ENCODE results near the gene TNFRSF8.
A peak's percentile ranks its signal among the peaks of the same experiment; 100 is the strongest.

The TNFRSF8 gene

DNA sequence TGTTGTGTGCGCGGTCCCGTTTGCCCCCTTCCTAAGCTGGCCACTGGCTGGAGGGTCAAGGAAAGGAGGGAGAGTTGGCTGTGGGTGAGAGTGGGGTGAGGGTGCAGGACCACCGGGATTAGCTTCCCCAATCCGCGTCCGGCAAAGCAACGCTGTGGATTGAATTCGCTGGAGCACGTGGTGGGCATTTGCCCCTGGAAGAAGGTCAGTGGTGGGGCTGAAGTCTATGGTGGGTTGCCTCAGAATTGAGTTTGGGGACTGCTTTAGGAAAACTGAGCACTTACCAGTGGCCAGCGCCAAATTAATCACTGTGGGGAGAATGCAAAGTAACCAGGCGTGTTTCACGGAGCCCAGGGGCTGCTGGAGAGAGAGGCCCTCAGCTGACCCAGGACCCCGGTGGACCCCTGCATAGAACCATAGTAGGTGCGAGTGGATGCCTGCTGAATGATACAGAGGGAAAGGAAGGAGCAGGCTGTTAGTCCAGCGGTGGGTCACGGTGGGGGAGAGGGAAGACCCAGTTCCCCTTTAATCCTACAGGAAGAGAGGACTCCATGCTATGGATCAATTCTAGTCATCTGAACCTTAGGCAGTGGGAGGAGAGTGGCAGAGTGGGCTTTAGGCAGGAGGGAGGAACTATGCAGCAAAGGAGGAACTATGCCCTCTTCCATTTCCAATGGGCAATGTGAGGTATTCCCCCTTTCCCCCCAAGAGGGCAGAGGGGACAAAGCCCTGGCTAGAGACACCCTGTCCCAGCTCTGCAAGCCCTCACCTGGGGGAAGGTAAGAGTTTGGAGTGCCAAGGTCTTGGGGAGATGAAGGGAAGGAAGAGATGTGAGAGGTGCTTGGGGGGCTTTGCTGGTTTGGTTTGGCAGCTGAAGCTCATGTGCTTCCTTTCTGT is 1.2 kb downstream of the TNFRSF8 start:
- DNase-seq: no peak

DNA sequence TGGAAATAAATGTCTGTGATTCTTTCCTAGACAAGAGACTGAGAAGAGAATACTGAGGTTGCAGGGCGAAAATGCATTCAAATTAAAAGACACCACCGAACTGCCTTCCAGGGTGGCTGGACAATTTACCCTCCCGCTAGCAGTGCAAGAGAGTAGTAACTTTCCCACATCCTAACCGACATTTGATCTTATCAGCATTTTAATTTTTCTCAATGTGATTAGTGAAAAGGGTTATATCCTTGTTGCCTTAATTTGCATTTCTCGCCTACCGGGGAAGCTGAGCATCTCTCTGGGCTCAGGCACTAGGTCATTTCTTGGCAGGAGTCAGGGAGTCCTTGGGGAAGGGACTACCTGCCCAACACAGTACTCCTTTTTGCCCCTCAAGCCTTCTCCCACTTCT is 2.8 kb downstream of the TNFRSF8 start:
- DNase-seq: peak; percentile 33

DNA sequence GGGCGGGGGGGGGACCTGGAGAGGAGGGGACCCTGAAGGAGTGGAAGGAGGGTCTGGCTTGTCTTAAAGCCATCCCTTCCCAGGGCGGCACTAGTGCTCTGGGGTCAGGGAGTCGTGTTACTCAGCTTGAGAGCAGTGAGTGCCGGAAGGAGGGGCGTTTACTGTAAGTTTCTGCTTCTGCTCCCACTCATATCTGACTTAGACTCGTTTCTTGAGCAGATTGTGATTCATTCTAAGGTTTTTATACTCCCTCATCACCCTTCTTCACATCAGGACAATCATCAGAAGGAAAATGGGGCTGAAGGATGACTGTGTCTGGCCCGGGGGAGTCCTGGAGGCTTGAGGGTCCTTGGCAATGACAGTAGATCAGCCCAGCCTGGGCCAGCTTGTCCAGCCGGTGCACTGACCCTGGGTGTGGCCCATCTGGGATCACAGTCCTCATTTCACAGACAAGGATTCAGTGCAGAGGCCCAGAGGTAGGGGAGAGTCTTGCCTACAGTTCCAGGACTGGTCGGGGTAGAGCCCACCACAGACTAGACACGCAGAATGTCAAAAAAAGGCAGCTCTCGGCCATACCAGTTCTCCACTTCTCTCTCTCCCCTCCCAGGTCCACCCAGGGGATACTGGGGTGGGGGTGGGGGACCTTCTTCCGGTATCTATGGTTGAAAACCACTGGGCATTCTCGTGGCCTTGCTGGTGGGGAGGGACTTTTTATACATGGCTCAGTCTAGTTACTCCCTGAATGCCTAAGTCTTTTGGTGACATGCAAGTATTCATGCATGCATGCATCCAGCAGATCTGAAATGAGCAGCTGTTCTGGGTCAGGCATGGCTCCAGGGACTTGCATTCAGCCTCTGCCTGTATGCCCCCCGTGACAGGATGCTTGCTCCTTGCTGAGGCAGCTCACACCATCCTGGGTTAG is 5.1 kb downstream of the TNFRSF8 start:
- DNase-seq: peak; percentile 11

DNA sequence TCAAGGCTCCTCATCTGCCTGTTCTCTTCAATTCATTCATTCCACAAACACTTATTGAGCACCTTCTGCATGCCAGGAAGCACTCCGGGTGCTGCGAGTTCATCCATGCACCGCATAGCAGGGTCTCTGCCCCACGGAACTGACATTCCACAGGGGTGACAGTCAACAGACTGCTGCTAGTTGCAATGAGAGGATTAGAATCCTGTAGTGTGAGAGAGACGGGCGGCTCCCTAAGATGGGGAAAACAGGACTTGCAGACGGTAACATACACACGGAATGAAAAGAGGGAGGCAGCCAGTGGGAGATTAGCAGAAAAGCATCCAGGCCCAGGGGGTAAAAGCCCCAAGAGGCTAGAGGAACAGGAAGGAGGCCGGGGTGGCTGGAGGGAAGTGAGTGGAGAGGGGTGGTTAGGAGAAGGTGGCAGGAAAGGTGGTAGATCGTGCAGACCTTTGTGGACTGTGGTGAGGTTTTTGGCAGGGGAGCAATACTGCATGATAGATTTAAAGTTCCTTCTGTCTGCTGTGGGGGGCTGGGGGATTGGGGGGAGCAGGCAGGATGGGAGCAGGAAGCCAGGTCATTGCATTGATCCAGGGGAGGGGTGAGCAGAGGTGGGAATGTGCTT is 6.6 kb downstream of the TNFRSF8 start:
- DNase-seq: no peak

DNA sequence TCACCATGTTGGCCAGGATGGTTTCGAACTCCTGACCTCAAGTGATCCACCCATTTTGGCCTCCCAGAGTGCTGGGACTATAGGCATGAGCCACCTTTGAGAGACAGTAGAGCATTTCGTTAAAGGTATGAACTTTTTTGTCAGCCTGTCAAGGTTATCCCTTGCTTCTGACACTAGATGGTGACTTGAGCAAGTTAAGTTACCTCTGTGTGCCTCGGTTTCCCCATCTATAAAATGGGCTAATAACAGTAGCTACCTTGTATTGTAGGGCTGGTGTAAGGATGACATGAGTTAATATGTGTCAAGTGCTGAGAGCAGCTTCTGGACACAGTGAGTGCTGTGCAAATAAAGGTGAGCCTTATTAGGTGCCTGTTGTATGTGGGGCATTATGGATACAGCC is 8.8 kb downstream of the TNFRSF8 start:
- DNase-seq: no peak

DNA sequence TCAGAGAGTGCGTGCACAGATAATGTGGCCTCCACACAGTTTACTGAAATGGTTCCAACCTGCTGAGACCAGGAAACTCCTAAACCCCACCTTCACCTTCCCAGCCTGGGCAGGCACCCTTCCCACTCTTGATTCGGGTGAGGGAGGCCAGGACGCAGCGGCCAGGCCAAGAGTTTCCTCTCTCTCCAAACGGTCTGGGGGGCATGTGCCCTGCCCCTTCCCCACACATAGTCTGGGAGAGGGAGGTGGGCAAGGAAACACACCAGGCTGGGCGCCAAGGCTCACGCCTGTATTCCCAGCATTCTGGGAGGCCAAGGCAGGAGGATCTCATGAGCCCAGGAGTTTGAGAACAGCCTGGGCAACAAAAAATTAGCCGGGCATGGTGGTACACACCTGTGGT is 9.6 kb downstream of the TNFRSF8 start:
- DNase-seq: no peak

DNA sequence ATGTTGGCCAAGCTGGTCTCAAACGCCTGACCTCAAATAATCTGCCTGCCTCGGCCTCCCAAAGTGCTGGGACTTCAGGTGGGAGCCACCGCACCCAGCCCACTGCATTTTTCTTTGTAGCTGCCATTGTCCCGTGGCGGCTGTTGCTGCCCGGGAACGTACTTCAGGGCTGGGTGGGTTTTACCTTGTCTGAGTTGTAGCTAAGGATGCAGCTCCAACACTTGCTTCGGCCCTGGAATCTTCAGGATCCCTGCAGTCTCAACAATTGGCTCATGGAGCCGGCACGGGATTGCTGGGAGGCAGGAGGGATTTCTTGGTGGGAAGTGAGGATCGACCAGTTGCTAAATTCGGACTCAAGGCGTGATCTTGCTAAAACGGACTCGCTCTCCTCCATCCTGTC is 10.7 kb downstream of the TNFRSF8 start:
- no peak for DNase-seq

DNA sequence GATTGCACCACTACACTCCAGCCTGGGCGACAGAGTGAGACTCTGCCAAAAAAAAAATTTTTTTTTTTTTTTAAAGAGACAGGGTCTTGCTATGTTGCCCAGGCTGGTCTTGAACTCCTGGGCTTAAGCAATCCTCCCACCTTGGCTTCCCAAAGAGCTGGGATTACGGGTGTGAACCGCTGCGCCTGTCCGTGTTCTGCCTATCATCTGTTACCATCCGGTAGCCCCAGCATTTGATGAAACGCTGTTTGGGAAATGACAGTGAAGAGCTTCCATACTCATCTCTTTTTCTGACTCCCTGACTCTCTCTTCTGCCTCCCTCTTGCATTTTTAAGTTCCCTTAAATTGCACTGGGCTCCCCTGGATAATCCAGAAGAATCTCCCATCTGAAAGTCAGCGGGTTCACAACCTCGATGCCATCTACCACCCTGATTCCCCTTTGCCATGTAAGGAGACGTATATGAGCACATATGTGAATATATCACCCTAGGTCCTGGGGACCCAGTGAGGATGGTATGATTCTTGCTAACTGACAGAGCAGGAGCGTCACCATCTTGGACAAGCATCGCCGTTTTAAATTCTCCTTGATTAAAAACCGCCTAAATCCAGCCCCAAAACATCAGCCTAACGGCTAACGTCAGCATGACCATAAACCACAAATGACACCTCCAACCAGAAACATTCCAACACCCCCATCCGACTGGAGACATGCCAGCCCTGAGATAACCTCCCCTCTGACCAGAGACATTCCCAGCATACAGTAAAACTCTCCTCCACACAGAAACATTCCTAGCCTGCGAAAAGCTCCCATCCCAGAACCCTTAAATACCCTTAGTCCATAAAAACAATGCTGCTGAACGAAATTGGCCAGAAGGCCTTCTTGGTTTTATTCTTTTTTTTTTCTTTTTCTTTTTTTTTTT is 12.4 kb downstream of the TNFRSF8 start:
- DNase-seq: no peak

GRCh38 chr1:12076425-12077005 is 13.4 kb downstream of the TNFRSF8 start:
- DNase-seq: no peak

DNA sequence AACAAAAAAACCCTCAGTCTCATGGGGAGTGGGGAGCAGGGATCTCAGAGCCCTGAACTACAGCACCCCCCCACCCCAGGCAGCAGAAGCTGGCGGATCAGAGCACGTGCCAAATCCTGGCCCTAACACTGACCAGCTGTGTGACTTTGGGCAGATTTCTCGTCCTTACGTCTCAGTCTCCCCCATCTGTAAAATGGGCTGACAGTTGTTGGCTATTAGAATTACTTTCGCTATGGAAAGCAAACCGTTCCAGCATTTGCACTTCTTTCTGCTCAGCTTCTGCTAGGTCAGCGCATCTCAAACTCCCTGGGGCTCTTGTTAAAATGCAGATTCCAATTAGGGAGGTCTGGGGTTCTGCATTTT is 15.5 kb downstream of the TNFRSF8 start:
- DNase-seq: no peak

DNA sequence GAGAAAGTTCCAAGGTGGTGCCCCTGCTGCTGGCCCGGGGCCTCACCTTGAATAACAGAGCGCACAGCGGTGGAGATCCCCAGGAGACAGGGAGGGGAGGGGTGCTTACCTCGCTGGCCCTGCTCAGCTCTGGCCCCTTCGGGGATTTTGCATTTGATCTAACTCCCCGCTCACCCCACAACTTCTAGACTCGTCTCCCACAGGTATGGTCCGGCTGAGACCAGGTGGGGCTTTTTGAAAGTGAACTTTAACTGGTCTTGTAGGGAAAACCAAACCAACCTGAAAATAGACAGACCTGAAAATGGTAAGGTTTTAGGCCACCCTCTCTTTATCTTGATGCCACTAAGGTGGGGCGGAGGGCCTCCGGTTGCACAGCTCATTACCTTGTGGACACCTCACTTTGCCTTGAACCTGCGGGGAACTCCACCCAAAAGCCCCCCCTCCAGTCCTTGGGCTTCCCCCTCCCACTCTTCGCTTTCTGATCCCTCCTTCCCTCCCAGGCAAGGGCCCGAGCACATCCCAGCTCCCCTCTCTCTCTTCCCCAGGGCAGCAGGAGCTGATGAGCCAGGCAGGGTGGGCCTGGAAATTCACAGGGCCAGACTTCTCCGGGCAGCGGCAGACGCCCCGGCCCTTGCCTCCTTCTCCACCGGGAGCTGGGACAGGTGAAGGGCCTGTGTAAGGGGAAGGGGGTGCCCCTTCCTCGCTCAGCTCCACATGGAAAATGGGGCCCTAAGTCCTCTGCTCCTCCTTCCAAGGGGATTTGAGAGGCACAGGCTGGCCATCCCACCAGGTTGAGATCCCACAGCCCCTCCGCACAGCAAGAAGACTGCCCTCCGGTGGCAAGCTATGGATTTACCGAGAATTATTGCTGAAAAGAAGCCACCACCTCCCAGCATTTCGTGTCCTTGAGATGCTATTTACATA is 16.1 kb downstream of the TNFRSF8 start:
- peak; percentile 55 for DNase-seq

DNA sequence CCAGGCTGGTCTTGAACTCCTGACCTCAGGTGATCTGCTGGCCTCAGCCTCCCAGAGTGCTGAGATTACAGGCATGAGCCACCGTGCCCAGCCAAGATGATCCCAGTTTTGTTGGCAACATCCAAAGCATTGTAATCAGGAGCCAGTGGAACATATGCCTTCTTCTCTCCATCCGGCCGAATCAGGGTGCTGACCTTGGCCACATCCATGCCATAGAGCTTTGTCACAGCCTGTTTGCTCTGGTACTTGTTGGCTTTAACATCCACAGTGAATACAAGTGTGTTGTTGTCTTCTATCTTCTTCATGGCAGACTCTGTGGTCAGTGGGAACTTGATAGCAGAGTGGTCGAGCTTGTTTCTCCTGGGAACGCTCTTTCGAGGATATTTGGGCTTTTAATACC is 17.1 kb downstream of the TNFRSF8 start:
- DNase-seq: no peak

DNA sequence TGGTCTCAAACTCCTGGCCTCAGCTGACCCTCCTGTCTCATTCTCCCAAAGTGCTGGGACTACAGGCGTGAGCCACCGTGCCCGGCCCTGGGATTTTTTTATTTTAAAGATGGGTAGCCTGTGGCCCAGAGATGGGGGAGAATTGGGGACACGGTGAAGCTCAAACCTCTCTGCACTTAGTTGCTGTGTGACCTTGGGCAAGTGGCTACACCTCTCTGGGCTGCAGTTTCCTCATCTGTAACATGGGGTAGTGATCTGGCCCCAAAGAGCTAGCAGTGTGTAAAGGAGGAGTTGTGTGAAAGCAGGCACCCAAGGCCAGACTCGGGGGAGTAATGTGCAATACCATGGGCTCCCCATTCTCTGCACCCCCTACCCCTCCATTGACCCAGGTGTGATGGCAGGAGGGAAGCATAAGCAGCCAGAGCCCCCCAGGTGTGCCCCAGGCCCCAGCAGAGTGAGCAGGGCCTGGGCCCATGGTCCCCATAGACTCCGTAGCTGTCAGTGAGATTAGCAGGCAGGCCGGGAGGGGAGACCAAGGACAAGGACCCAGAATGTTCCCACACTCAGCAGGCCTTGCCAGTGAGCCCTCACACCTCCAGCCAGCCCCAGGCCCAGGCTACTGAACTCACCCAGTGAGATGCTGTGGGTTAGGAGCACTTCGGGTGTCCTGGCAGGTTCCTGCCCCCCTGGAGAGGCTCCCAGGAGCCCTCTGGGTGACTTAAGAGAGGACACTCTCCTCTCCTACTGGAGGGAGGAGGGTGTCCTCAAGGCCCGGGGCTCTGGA is 17.9 kb downstream of the TNFRSF8 start:
- DNase-seq: no peak

- no peak for DNase-seq
These were observed 18.7 kb downstream of the TNFRSF8 start for GRCh38 chr1:12081648-12082396.

DNA sequence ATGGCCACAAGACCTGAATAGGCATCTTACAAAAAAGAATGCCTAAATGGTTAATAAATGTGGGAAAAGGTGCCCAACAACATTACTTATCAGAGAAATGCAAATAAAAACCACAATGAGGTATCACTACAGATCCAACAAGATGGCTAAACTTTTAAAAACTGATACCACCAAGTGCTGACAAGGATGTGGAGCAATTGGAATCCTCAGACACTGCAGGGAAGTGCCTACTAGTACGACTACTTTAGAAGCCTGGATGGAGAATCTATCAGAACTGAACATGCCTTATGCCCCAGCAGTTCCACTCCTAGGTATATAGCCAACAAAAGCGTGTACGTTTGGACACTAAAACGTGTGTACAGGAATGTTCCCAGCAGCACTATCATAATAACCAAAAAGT is 19.9 kb downstream of the TNFRSF8 start:
- DNase-seq: no peak

- DNase-seq: no peak
These were observed 20.7 kb downstream of the TNFRSF8 start for GRCh38 chr1:12083766-12084165.

DNA sequence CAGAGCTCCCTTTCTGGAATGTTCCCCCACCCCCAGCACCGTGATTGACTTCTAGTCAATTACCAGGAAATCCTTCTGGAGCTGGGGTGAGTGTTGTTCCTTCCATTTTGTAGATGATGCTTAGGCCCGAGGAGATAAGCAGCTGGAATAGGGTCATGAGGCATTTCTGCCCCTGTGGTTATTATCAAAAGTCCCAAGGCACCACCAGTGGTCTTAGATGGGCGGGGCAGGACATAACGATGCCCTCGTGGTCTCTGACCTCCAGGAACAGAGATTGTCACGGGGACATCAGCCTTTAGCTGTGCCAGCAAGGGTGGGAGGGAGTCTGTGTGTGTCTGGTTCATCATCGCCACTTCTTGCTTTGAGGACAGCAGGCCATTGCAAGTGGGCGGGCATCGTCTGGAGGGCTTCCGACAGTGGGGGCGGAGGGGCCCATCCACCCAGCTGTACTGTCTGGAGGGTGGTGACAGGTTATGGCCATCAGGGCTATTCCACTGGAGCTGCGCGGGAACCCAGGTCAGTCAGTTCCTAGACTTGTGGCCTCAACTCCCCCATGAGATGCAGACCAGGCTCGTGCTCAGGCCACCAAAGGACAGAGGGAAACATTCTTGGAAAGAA is 22.6 kb downstream of the TNFRSF8 start:
- no peak for DNase-seq

DNA sequence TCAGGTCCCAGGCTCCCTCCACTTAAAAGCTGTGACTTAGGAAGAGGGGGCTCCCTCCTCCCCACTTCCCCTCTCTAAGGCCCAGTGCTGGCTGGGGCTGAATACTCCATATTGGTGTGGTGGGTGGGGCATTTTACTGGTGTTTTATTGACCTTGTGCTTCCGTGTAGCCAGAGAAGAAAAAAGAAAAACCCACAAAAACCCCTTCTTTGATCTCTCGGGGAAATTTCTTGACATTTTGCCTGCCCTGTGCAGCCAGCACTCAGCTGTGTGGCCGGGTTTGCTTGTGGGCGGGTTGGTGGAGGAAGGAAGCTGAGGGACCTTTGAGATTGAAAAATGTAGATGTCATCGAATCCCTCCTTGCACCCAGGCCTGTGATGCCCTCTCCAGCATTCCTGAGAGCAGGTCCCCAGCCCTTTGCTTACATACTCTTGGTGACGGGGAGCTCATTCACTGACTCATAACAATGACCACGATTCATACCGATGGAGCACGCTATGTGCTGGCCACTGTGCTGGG is 24.8 kb downstream of the TNFRSF8 start:
- peak; percentile 74 for DNase-seq

DNA sequence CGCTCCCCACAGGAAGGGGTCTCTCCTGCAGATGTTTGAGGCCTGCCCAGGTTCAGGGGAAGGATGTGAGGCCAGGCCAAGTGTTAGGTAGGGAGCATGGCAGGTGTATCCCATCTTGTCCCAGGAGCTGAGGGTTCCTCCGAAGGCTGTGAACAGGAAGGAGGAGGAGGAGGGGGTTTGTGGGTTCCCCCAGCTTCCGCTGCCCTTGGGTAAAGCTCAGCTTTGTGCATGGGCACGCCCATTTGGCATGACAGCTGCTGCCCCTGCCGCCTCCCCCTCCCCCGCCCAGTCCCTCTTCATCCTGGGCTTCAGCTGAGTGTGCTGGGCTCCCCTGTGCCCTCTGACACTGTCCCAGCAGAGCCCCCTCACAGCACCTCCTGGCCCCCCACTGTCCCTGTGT is 25.5 kb downstream of the TNFRSF8 start:
- peak; percentile 69 for DNase-seq

Data from CD4-positive, alpha-beta T cell treated with Interleukin-21 for 1 hour (primary cell).